ENCODE data around the gene CALD1. TPM values are rescaled to one million over a fixed set of nuclear protein-coding genes. Genes with fewer than 3 reads are reported as not detected.
A peak's percentile ranks its signal among the peaks of the same experiment; 100 is the strongest.

The CALD1 gene
- total RNA-seq, 1 donor from 2014 or later, result 95.4 TPM

DNA sequence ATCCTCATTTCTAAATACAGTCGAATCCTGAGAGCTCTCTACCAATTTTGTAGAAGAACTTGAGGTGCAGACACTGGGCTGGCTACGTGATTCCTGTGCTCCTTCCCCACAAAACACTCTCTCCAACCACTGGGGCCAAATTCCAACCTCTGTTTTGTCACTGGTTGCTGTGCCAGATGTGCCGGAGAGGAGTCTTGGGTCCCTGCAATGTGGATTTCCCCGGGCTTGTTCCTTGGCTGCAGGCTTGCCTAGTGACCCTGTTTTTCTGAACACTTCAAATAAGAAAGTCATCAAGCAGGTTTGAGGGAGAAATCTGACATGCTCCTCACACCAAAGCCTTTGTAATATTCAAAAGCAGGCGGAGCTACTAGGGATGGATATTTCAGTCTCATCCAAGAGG is 162.5 kb downstream of the CALD1 start:
- H3K27ac Mint-ChIP-seq, result peak overlapping the region; percentile 86
- H3K4me3 Mint-ChIP-seq (ENCODE audit: low read depth), result peak overlapping the region; percentile 44
- DNase-seq (ENCODE audit: low spot score, unreplicated experiment), result no peak
- peaks cover 51% of the 10 kb centered on the region for H3K4me1 Mint-ChIP-seq (ENCODE audit: low read depth)
- peaks cover 22% of the 10 kb centered on the region for H3K36me3 Mint-ChIP-seq (ENCODE audit: insufficient read depth)
- TF ChIP-seq, protein P1, sequence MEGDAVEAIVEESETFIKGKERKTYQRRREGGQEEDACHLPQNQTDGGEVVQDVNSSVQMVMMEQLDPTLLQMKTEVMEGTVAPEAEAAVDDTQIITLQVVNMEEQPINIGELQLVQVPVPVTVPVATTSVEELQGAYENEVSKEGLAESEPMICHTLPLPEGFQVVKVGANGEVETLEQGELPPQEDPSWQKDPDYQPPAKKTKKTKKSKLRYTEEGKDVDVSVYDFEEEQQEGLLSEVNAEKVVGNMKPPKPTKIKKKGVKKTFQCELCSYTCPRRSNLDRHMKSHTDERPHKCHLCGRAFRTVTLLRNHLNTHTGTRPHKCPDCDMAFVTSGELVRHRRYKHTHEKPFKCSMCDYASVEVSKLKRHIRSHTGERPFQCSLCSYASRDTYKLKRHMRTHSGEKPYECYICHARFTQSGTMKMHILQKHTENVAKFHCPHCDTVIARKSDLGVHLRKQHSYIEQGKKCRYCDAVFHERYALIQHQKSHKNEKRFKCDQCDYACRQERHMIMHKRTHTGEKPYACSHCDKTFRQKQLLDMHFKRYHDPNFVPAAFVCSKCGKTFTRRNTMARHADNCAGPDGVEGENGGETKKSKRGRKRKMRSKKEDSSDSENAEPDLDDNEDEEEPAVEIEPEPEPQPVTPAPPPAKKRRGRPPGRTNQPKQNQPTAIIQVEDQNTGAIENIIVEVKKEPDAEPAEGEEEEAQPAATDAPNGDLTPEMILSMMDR (IDR thresholded peaks at IDR 0.05; ENCODE audit: unreplicated experiment), result no peak
- H3K9me3 Mint-ChIP-seq (ENCODE audit: low read depth), result no peaks in the 10 kb centered on the region
- no peaks in the 10 kb centered on the region for H3K27me3 Mint-ChIP-seq

DNA sequence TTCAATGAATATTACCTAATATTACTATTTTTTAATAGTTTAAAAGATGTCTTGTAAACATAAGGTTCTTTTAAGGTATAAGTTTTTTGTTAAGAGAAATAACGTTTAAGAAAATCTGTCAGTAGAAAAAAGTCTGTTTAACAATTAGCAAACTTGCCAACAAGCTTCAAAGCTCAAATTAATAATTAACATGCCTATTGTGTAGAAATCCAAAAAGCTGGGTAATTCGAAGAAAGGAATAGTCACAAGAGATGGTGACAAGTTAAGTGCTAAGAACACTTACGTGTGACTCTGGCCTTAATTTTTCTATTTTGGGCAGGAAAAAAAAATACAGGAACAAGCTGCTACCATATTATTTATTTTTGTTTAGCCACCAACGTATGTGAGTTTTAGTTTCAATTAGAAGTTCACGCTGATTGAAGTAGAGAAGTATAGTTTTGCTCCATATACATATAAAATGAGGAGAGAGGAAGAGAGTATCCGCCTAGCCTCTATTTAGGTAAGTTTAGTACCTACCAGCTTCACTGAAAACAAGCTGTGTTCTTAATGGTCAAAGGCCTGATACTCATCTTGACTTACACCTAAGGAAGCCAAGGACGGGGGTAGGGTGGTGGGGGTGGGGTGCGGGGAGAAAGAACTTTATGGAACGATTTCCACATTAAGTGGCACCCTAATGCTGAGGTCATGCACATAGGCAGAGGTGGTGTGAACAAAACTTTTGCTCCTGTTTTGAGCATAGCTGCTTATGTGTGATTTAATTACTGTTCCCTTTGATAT is 163.4 kb downstream of the CALD1 start:
- TF ChIP-seq, protein P1 (IDR thresholded peaks at IDR 0.05; ENCODE audit: unreplicated experiment), result no peak
- DNase-seq (ENCODE audit: low spot score, unreplicated experiment), result no peak
- peak overlapping the region; percentile 55 for H3K4me3 Mint-ChIP-seq (ENCODE audit: low read depth)

DNA sequence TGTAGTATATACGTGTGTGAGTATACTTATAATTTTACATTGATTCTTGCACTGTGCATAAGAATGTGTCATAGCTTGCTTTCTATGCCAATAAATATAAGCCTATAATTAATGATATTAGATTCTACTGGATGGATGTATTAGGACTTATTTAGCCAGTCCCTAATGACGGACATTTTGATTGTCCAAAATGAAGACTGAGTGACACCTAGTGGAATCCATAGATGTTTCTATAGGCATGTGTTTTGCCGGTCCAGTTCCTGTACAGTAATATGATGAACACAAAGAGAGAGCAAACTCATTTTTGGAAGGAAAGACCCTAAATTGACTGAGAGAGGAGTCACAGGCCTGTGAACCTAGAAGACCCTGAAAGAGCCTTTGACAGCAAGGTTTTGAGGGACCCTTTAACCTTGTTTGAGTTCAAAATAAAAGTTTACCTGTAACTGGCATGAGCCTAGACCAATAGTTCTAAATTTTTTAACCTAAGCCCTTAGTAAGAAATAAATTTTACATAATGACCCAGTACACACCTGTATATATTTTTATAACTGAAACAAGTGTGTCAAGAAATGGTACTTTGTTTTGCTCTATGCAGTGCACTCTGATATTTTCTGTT is 164.5 kb downstream of the CALD1 start:
- H3K27me3 Mint-ChIP-seq, result no peaks in the 10 kb centered on the region
- no peak overlapping the region for H3K27ac Mint-ChIP-seq
- no peaks in the 10 kb centered on the region for H3K9me3 Mint-ChIP-seq (ENCODE audit: low read depth)
- TF ChIP-seq, protein P1 (IDR thresholded peaks at IDR 0.05; ENCODE audit: unreplicated experiment), result peak; percentile 54
- no peak overlapping the region for H3K4me3 Mint-ChIP-seq (ENCODE audit: low read depth)
- peaks cover 38% of the 10 kb centered on the region for H3K4me1 Mint-ChIP-seq (ENCODE audit: low read depth)
- no peak for DNase-seq (ENCODE audit: low spot score, unreplicated experiment)
- peaks cover 28% of the 10 kb centered on the region for H3K36me3 Mint-ChIP-seq (ENCODE audit: insufficient read depth)

More for the DNA sequence above, 163.4 kb downstream of the CALD1 start:
- Mint-ChIP-seq H3K36me3 (ENCODE audit: insufficient read depth) (peaks cover 24% of the 10 kb centered on the region), H3K9me3 (ENCODE audit: low read depth) (no peaks in the 10 kb centered on the region), H3K4me1 (ENCODE audit: low read depth) (peaks cover 42% of the 10 kb centered on the region), H3K27ac (peak overlapping the region; percentile 96), H3K27me3 (no peaks in the 10 kb centered on the region)

- Mint-ChIP-seq H3K4me3 (ENCODE audit: low read depth) (no peak overlapping the region), H3K27me3 (no peaks in the 10 kb centered on the region), H3K27ac (peak overlapping the region; percentile 50), H3K36me3 (ENCODE audit: insufficient read depth) (peaks cover 35% of the 10 kb centered on the region), H3K4me1 (ENCODE audit: low read depth) (peaks cover 32% of the 10 kb centered on the region), H3K9me3 (ENCODE audit: low read depth) (no peaks in the 10 kb centered on the region)
- DNase-seq (ENCODE audit: low spot score, unreplicated experiment), result no peak
- TF ChIP-seq, protein P1 (IDR thresholded peaks at IDR 0.05; ENCODE audit: unreplicated experiment), result no peak
Observed at GRCh38 chr7:134945691-134946090, 166.3 kb downstream of the CALD1 start.

DNA sequence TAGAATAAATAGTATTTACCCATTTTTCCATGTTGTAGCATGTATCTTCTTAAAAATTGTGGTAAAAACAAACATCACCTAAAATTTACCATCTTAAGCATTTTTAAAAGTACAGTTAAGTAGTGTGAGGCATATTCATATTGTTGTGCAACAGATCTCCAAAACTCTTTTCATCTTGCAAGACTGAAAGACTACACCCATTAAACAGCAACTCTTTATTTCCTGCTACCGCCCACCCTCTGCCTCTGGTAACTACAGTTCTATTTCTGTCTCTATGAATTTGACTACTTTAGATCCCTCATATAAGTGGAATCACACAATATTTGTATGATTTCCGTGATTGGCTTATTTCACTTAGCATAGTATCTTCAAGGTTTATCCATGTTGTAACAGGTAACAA is 166.8 kb downstream of the CALD1 start:
- H3K4me3 Mint-ChIP-seq (ENCODE audit: low read depth), result no peak overlapping the region
- TF ChIP-seq, protein P1 (IDR thresholded peaks at IDR 0.05; ENCODE audit: unreplicated experiment), result no peak
- H3K9me3 Mint-ChIP-seq (ENCODE audit: low read depth), result no peaks in the 10 kb centered on the region
- no peak for DNase-seq (ENCODE audit: low spot score, unreplicated experiment)
- peaks cover 27% of the 10 kb centered on the region for H3K4me1 Mint-ChIP-seq (ENCODE audit: low read depth)
- peak overlapping the region; percentile 34 for H3K27ac Mint-ChIP-seq
- no peaks in the 10 kb centered on the region for H3K27me3 Mint-ChIP-seq
- H3K36me3 Mint-ChIP-seq (ENCODE audit: insufficient read depth), result peaks cover 34% of the 10 kb centered on the region

Measured in progenitor cell of endocrine pancreas (in vitro differentiated cells).